Measurements from ENCODE around the gene FAM131C.
A peak's percentile ranks its signal among the peaks of the same experiment; 100 is the strongest.
"Not testable (repeated sequence)": the region's sequence is repeated elsewhere in the genome, so short reads cannot be mapped to it uniquely, and the experiment has no call there.

Gene FAM131C, protein sequence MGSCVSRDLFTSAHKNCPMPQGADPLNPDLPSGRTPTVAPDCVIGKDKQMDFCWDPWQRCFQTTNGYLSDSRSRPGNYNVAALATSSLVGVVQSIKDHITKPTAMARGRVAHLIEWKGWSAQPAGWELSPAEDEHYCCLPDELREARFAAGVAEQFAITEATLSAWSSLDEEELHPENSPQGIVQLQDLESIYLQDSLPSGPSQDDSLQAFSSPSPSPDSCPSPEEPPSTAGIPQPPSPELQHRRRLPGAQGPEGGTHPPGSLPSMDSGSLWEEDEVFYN

GRCh38 chr1:16073490-16074119 is at the start of gene FAM131C:
FAM131C (minus strand) TSS chr1:16073651; CDS start chr1:16073442, 209 bp downstream.
- no peak for DNase-seq (ENCODE audit: low read depth)

DNA sequence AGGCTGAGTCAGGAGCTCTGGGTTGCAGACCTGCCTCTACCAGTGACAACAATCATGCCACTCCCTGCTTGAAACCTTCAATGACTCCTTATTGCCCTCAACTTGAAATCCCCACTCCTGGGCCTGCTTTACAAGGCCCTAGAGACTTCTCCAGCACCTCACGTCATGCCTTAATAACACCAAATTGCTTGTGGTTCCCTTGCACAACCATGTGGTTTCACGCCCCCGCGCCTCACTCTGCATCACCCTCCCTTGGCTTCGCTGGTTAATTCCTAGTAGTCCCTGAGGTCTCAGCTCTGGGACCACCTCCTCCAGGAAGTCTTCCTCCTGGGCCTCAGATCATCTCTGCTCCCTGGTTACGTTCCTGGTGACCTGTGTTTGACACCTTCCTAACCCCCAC is 49.5 kb upstream of the FAM131C start:
- DNase-seq (ENCODE audit: low read depth) = peak; percentile 94

- peak; percentile 81 for DNase-seq (ENCODE audit: low read depth)
Measured at GRCh38 chr1:16122350-16122881, 49.0 kb upstream of the FAM131C start.

- DNase-seq (ENCODE audit: low read depth) = no peak
Measured at GRCh38 chr1:16120940-16121410, 47.5 kb upstream of the FAM131C start.

GRCh38 chr1:16120407-16120806 is 47.0 kb upstream of the FAM131C start:
- no peak for DNase-seq (ENCODE audit: low read depth)

DNA sequence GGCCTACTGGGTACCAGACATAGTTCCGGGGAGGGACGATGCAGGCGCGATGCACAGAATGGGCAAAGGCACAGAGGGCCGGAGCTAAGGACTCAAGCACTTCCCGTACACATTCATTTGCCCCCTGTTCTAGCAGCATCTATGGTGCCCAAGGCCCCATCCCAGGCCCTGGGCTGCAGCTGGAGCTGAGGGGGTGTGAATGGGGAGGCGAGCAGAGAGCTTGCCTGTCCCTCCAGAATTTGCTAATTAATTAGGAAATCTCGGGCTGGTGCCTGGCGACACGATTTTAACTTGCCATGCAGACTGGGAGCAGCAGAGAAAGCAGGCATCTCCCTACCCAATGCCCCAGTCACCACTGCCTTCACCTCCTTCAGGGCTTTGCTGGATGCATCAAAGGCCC is 46.5 kb upstream of the FAM131C start:
- DNase-seq (ENCODE audit: low read depth) = no peak

GRCh38 chr1:16119504-16119903 is 46.1 kb upstream of the FAM131C start:
- no peak for DNase-seq (ENCODE audit: low read depth)

DNA sequence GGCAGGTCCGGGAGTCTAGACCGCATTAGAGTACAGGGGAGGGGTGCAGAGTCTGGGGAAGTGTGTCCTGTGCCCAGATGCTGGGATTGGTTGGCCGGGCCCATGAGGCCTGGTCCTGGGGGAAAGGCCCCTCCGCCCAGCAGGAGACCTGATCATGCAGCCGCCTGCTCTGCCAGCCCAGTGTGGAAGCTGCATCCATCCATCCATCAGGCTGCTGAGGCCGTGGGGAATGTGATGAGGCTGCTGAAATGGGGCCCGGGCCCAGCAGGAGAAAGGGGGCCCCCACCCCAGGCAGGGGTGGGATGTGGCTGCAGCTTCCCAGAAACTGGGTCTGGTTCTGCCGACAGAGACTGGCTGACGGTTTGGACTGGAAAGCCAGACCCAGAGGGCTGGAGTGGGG is 45.3 kb upstream of the FAM131C start:
- no peak for DNase-seq (ENCODE audit: low read depth)

GRCh38 chr1:16117936-16118335 is 44.5 kb upstream of the FAM131C start:
- no peak for DNase-seq (ENCODE audit: low read depth)

DNA sequence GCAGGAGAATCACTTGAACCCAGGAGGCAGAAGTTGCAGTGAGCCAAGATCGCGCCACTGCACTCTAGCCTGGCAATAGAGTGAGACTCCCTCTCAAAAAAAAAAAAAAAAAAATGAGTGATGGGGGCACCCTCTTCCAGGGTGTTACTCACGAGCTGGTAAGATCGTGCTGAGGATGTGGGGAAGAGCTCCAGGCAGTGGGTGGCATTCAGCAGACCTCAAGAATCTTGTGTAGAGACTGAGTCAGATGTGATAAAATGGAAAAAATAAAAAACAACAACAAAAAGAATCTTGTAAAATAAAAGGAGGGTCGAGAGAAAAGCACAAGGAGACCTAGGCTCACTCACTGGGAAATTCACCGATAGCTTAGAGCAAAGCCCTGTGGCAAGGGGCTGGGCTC is 43.9 kb upstream of the FAM131C start:
- DNase-seq (ENCODE audit: low read depth) = no peak

DNA sequence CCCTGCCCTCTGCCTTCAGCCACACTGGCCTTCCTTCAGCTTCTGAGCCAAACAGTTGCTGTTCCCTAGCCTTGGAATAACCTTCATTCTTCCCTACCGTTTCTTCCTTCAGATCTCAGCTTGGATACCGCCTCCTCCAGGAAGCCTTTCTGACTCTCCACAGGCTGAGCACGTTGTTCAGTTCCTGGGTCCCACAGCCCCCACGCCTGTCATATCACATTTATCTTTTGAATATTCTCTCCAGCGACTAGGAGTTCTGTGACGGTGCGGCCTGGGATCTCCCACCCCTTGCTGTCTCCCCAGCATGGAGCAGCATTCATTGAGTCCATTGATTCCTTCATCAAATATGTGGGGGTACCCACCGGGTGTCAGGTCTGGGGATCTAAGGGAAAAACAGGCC is 43.2 kb upstream of the FAM131C start:
- DNase-seq (ENCODE audit: low read depth) = no peak

GRCh38 chr1:16116002-16116401 is 42.6 kb upstream of the FAM131C start:
- DNase-seq (ENCODE audit: low read depth) = no peak

DNA sequence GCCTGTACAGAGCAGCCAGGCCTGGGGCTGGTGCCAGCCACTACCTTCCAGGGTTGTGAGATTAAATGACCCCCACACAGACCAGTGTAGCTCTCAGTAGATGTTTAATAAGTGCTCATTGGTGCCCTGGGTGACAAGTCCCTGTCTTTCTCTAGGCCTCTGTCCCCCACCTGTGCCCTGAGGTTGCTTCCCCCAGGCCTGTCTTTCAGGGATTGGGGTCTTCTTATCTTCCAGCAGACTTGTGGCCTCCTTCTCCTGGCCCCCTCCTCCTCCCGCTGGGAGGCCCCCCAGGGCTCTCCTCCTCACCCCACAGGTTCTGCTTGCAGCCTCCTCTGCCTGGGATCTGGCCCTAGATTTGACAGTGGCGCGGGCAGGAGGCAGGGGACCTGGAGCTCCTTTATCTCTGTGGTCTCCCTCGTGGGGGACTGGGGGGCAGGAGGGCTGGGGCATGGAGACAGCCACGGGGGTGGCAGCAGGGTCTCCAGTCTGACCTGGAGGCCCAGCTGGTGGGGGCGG is 42.1 kb upstream of the FAM131C start:
- DNase-seq (ENCODE audit: low read depth) = no peak

DNA sequence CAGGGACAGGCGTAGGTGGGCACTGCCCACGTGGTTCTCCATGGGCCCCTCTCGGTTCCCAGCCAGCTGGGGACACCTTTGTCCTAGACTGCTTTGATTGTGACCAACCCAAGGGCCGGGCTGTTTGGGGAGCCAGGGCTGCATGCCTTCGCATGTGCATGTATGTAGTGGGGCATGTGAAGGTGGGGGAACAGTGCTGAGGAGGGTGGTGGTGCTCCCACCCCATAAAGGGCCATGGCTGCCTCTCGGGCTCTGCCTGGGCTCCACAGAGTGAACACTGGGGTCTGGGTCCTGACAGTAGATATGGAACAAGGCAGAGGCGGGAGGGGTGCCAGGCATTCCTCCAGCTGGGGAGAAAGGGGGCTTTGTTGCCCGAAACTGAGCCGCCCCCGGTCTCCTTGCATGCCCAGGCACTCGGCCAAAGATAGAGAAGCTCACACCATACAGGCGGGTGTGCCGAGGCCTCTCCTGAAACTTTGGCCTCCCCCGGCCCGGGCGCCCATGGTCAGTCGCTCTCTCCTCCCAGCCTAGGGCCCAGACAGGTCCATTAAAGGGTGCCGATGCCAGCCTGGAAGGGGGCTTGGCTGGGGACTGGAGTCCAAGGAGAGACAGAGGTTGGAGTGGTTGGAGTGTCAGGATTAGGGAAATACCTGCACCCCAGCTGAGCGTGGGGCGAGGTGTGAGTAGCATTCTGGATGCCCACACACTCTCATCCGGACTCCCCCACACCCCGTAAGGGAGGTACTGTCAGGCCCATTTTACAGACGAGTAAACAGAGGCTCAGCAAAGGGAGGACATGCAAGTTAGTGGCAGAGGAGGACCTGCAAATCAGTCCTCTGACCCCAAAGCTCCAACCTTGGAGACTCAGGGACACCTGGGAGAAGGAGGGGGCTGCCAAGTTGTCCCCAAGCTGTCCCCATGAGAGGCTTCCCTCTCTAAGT is 41.3 kb upstream of the FAM131C start:
- DNase-seq (ENCODE audit: low read depth) = no peak

DNA sequence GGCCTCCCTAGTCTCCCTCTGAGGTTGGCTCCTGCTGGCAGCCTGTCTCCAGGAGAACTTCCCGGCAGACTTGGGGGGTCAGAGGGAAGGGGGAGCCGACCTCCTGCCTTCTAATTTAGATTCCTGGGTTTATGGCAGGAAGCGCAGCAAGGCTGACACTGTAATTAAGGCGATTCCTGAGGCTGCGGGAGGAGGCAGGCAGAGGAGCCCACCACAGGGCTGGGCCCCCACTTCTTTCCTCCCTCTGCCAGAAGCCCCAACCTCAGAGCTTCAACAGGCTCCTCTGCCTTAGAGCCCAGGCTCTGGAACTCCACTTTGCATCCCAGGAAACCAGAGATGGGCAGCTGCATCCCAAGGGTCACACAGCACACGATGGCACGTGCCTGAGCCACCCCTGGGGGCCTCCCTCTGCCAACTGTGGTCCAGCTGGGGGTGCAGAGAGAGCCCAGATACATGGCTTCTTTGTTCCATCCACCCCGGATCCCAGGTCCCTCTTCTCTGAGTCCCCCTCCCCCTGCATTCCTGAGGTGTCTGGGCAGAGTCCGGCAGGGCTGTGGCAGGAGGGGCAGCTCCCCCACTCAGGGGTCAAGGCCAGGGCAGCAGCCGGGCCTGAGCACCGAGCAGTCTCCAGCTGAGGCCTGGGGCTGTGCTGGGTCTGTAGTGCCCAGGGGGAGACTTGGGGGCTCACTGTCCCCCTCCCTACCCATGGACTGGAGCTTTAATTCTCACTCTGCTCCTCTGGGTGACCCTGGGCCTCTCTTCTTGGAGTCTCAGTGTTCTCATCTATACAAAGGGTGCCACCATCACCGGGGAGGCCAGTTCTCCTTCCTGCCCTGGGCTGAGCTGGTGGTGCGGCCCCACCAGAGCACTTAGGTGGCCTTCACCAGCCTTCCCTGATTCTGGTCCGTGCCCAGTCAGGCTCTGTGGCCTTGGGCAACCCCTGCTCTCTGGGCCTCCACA is 39.4 kb upstream of the FAM131C start:
- no peak for DNase-seq (ENCODE audit: low read depth)

- DNase-seq (ENCODE audit: low read depth) = peak; percentile 75
Measured at GRCh38 chr1:16111771-16112595, 38.5 kb upstream of the FAM131C start.

DNA sequence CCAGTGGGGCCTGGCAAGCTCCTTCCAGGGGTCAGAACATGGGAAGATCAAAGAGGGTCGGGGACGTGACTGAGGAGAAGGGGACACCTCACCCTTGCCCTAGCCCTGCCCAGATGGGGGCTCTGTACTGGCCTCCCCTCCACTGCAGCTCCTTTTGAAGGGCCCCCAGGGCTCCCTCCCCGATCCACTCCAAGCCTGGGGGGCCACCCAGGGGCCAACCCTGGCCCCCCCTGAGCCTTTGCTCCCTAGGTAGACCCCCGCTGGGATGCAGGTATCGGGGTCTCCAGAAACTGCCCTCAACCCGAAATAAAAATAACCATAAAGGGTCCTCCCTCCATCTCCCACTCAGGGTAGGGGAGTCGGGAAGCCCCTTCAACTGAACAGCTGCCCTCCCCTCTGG is 37.4 kb upstream of the FAM131C start:
- DNase-seq (ENCODE audit: low read depth) = no peak

DNA sequence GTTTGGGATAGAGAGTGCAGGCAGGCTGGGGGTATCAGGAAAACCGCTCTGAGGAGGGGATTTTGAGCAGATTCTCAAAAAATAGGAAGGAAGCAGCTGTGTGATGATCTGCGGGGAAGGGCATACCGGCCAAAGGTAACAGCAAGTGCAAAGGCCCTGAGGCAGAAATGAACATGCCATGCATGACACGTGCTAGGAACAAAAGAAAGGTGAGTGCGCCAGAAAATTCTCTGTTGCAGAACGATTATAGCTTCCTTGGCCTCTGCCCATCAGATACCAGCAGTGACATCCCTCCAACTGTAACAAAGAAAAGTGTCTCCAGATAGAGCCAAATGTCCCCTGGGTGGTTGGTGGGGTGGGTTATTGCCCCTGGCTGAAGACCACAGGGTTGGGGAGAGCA is 37.0 kb upstream of the FAM131C start:
- DNase-seq (ENCODE audit: low read depth) = no peak

GRCh38 chr1:16109571-16109970 is 36.1 kb upstream of the FAM131C start:
- no peak for DNase-seq (ENCODE audit: low read depth)

GRCh38 chr1:16107039-16107438 is 33.6 kb upstream of the FAM131C start:
- DNase-seq (ENCODE audit: low read depth) = not testable (repeated sequence)

Data from stromal cell of bone marrow (primary cell).